Liver (tissue), 3 donors: ENCODE data around the gene MBNL2.

Source experiments
- ATF3 ChIP-seq: IDR thresholded peaks from 2 replicates; pipeline ENCODE4 v1.6.1; 2016; ENCODE audit warnings: antibody characterized with exemption
- CTCF ChIP-seq: fragments of 150-350 bp; IDR thresholded peaks from 2 replicates; pipeline ENCODE4 v1.5.1; 2017; ENCODE audit warnings: improper control_type of control experiment, low read depth, low read length; ENCODE audit not compliant: missing input control
- GABPA ChIP-seq, 2 donors: IDR thresholded peaks in 1 of 2; conservative IDR thresholded peaks in 1 of 2; 2 replicates each; pipeline ENCODE4 v1.6.1; 2016; ENCODE audit warnings: antibody characterized with exemption in 2 of 2, mild to moderate bottlenecking in 1 of 2, moderate library complexity in 1 of 2
- HNF4A ChIP-seq, 2 donors: conservative IDR thresholded peaks; 2 replicates each; pipeline ENCODE4 v1.6.1; 2016; ENCODE audit warnings: antibody characterized with exemption in 2 of 2, mild to moderate bottlenecking in 2 of 2
- JUND ChIP-seq, 2 donors: IDR thresholded peaks; 2 replicates each; pipeline ENCODE4 v1.6.1; 2016; ENCODE audit warnings: antibody characterized with exemption in 2 of 2
- RAD21 ChIP-seq, 2 donors: IDR thresholded peaks; 2 replicates each; pipeline ENCODE4 v1.6.1; 2016; ENCODE audit warnings: antibody characterized with exemption in 2 of 2, mild to moderate bottlenecking in 2 of 2
- REST ChIP-seq: IDR thresholded peaks from 2 replicates; pipeline ENCODE4 v1.6.1; 2016; ENCODE audit warnings: antibody characterized with exemption, mild to moderate bottlenecking
- RXRA ChIP-seq, 2 donors: IDR thresholded peaks; 2 replicates each; pipeline ENCODE4 v1.6.1; 2017 to 2018; ENCODE audit warnings: antibody characterized with exemption in 2 of 2, mild to moderate bottlenecking in 1 of 2
- YY1 ChIP-seq: IDR thresholded peaks from 2 replicates; pipeline ENCODE4 v1.6.1; 2016; ENCODE audit warnings: antibody characterized with exemption, mild to moderate bottlenecking
- ZBTB33 ChIP-seq: IDR thresholded peaks from 2 replicates; pipeline ENCODE4 v1.6.1; 2016; ENCODE audit warnings: antibody characterized with exemption
- TF ChIP-seq, protein P1 (sequence below): IDR thresholded peaks from 2 replicates; pipeline ENCODE4 v1.6.1; 2016; ENCODE audit warnings: antibody characterized with exemption
- donor health status: healthy.
- donor health status: healthy.

- no peak for TF ChIP-seq CTCF
- TF ChIP-seq GABPA (IDR thresholded peaks at IDR 0.05 in 1 of 2, conservative IDR thresholded peaks at IDR 0.05 in 1 of 2), result no peak
- TF ChIP-seq YY1, result no peak
- TF ChIP-seq, protein P1, sequence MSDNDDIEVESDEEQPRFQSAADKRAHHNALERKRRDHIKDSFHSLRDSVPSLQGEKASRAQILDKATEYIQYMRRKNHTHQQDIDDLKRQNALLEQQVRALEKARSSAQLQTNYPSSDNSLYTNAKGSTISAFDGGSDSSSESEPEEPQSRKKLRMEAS, result no peak
- no peak for TF ChIP-seq JUND (IDR thresholded peaks at IDR 0.05)
- TF ChIP-seq REST, result no peak
- TF ChIP-seq ZBTB33, result no peak
- no peak for TF ChIP-seq RAD21 (IDR thresholded peaks at IDR 0.05)
- no peak for TF ChIP-seq RXRA (IDR thresholded peaks at IDR 0.05)
- no peak for TF ChIP-seq ATF3
- TF ChIP-seq HNF4A (conservative IDR thresholded peaks at IDR 0.05), result no peak
Observed at GRCh38 chr13:97411984-97412383, 189.9 kb downstream of the MBNL2 start.
